Peyer's patch (tissue), 4 donors: Measurements from ENCODE around the gene SMG6.
"Not testable (repeated sequence)": the region's sequence is repeated elsewhere in the genome, so short reads cannot be mapped to it uniquely, and the experiment has no call there.

ENCODE experiments used
- POLR2A ChIP-seq, 2 donors: fragments of 450-650 bp; IDR thresholded peaks; one replicate each; pipeline ENCODE4 v1.5.1; 2017; ENCODE audit warnings: antibody characterized with exemption in 2 of 2, mild to moderate bottlenecking in 2 of 2, moderate library complexity in 2 of 2
- TF ChIP-seq, protein P1 (sequence below), 6 experiments: fragments of 450-650 bp in 4 of 6; fragments of 200-600 bp in 2 of 6; sonication (generic) in 1 of 6; IDR thresholded peaks; one replicate each; pipeline ENCODE4 v1.5.1; 2017 to 2019; ENCODE audit warnings: antibody characterized with exemption in 6 of 6, mild to moderate bottlenecking in 3 of 6, moderate library complexity in 1 of 6

DNA sequence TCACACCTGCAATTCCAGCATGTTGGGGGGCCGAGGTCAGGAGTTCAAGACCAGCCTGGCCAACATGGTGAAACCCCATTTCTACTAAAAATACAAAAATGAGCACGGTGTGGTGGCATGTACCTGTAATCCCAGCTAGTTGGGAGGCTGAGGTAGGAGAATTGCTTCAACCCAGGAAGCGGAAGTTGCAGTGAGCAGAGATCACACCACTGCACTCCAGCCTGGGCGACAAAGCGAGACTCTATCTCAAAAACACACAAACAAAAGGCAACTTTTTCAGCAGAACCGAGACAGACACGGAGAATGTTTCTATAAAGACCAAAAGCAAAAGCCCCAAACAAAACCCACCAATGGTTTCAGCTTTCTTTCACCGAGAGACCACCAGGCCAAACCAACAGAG is 44.8 kb downstream of the SMG6 start:
- TF ChIP-seq, protein P1, sequence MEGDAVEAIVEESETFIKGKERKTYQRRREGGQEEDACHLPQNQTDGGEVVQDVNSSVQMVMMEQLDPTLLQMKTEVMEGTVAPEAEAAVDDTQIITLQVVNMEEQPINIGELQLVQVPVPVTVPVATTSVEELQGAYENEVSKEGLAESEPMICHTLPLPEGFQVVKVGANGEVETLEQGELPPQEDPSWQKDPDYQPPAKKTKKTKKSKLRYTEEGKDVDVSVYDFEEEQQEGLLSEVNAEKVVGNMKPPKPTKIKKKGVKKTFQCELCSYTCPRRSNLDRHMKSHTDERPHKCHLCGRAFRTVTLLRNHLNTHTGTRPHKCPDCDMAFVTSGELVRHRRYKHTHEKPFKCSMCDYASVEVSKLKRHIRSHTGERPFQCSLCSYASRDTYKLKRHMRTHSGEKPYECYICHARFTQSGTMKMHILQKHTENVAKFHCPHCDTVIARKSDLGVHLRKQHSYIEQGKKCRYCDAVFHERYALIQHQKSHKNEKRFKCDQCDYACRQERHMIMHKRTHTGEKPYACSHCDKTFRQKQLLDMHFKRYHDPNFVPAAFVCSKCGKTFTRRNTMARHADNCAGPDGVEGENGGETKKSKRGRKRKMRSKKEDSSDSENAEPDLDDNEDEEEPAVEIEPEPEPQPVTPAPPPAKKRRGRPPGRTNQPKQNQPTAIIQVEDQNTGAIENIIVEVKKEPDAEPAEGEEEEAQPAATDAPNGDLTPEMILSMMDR (IDR thresholded peaks at IDR 0.05) = not testable (repeated sequence)
- TF ChIP-seq POLR2A (IDR thresholded peaks at IDR 0.05) = not testable (repeated sequence)
